ENCODE measurements around the gene PGAP2. TPM values are rescaled to one million over a fixed set of nuclear protein-coding genes. Genes with fewer than 3 reads are reported as not detected.

The PGAP2 gene
- total and polyA plus RNA-seq, 2 of the 13 experiments (the other 11 are each of a cell fraction or from before 2014, with no cell fraction given), result 21.5 to 47.8 TPM

GRCh38 chr11:3797329-3798090, 10.8 kb upstream of the PGAP2 start, which contains the start of gene NUP98 (continued):
- TF ChIP-seq ZUFSP (CRISPR knock-in tag; IDR thresholded peaks at IDR 0.05; ENCODE audit: borderline replicate concordance), result no peak
- TF ChIP-seq HDAC2 (CRISPR knock-in tag; IDR thresholded peaks at IDR 0.05), result peak; percentile 9
- TF ChIP-seq MAFF (IDR thresholded peaks at IDR 0.05; ENCODE audit: low read depth, low read length), result no peak
- TF ChIP-seq NAIF1 (CRISPR knock-in tag; IDR thresholded peaks at IDR 0.05; ENCODE audit: borderline replicate concordance), result no peak
- no peak for TF ChIP-seq ZNF660 (CRISPR knock-in tag; IDR thresholded peaks at IDR 0.05; ENCODE audit: borderline replicate concordance, low read depth)
- TF ChIP-seq ARID2 (CRISPR knock-in tag; IDR thresholded peaks at IDR 0.05; ENCODE audit: borderline replicate concordance), result peak; percentile 97
- TF ChIP-seq ZNF512 (CRISPR knock-in tag; IDR thresholded peaks at IDR 0.05), result no peak
- TF ChIP-seq SRSF9 (IDR thresholded peaks at IDR 0.05; ENCODE audit: borderline replicate concordance, insufficient read depth, low read depth, low read length, poor library complexity, severe bottlenecking), result no peak
- TF ChIP-seq ZNF782 (CRISPR knock-in tag; IDR thresholded peaks at IDR 0.05; ENCODE audit: borderline replicate concordance), result peak; percentile 66; the same call in 1 of the 2 replicates
- TF ChIP-seq AHDC1 (CRISPR knock-in tag; IDR thresholded peaks at IDR 0.05; ENCODE audit: borderline replicate concordance), result no peak
- TF ChIP-seq TCF7 (IDR thresholded peaks at IDR 0.05; ENCODE audit: low read depth), result no peak
- TF ChIP-seq ZNF768 (CRISPR knock-in tag; IDR thresholded peaks at IDR 0.05), result peak; percentile 73; the same call in 1 of the 2 replicates
- no peak for TF ChIP-seq ZNF720 (CRISPR knock-in tag; IDR thresholded peaks at IDR 0.05)
- TF ChIP-seq ZNF597 (CRISPR knock-in tag; IDR thresholded peaks at IDR 0.05), result no peak
- TF ChIP-seq DRAP1 (CRISPR knock-in tag; IDR thresholded peaks at IDR 0.05), result peak; percentile 82; the same call in 1 of the 2 replicates
- TF ChIP-seq ELF4 (CRISPR knock-in tag; IDR thresholded peaks at IDR 0.05; ENCODE audit: borderline replicate concordance), result no peak

Data from HepG2 (cell line).